Testis (tissue), 2 donors: ENCODE results near the gene VPS25.

Source experiments
- CTCF ChIP-seq, 3 experiments: fragments of 450-650 bp in 2 of 3; fragments of 200-600 bp in 1 of 3; sonication (generic) in 1 of 3; IDR thresholded peaks; one replicate each; pipeline ENCODE4 v1.5.1; 2016 to 2019; ENCODE audit warnings: antibody characterized with exemption in 3 of 3, mild to moderate bottlenecking in 2 of 3, moderate library complexity in 1 of 3
- POLR2A ChIP-seq: fragments of 450-650 bp; IDR thresholded peaks from one replicate; pipeline ENCODE4 v1.6.1; 2017; ENCODE audit warnings: antibody characterized with exemption, mild to moderate bottlenecking, moderate library complexity

- TF ChIP-seq CTCF (IDR thresholded peaks at IDR 0.05), result no peak
- no peak for TF ChIP-seq POLR2A
Measured at GRCh38 chr17:42798383-42799380, 25.4 kb downstream of the VPS25 start, which contains the start of the genes CNTD1 and COA3.
